ENCODE data around the gene FLT3LG. TPM values are rescaled to one million over a fixed set of nuclear protein-coding genes. Genes with fewer than 3 reads are reported as not detected.

The FLT3LG gene
- total RNA-seq, 1 experiment from 2014 or later = 1.5 TPM

- POLR2A ChIA-PET = interaction anchor here (1.0 kb wide), 1 partner anchor 13 kb away, joined by 3 read pairs; no protein-coding TSS in a partner anchor
- CTCF ChIA-PET = no interaction called here
- no peaks in the 10 kb centered on the region for H3K36me3 Mint-ChIP-seq (ENCODE audit: insufficient read depth, unreplicated experiment)
- H3K4me1 Mint-ChIP-seq (ENCODE audit: insufficient read depth, unreplicated experiment) = peaks cover 13% of the 10 kb centered on the region
- H3K9me3 Mint-ChIP-seq (ENCODE audit: unreplicated experiment) = no peaks in the 10 kb centered on the region
- no peak for DNase-seq (ENCODE audit: unreplicated experiment)
- intact Hi-C loops (cut with micrococcal nuclease) = no loop called here
- TF ChIP-seq, protein P1, sequence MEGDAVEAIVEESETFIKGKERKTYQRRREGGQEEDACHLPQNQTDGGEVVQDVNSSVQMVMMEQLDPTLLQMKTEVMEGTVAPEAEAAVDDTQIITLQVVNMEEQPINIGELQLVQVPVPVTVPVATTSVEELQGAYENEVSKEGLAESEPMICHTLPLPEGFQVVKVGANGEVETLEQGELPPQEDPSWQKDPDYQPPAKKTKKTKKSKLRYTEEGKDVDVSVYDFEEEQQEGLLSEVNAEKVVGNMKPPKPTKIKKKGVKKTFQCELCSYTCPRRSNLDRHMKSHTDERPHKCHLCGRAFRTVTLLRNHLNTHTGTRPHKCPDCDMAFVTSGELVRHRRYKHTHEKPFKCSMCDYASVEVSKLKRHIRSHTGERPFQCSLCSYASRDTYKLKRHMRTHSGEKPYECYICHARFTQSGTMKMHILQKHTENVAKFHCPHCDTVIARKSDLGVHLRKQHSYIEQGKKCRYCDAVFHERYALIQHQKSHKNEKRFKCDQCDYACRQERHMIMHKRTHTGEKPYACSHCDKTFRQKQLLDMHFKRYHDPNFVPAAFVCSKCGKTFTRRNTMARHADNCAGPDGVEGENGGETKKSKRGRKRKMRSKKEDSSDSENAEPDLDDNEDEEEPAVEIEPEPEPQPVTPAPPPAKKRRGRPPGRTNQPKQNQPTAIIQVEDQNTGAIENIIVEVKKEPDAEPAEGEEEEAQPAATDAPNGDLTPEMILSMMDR (IDR thresholded peaks at IDR 0.05; ENCODE audit: unreplicated experiment) = no peak
- no peak overlapping the region for H3K4me3 Mint-ChIP-seq (ENCODE audit: unreplicated experiment)
- no TSS peak for BruUV-seq (replicated peaks)
- H3K27ac Mint-ChIP-seq (ENCODE audit: low read depth, unreplicated experiment) = no peak overlapping the region
- H3K27me3 Mint-ChIP-seq (ENCODE audit: insufficient read depth, unreplicated experiment) = peaks cover 59% of the 10 kb centered on the region
Measured at GRCh38 chr19:49437231-49437630, 36.8 kb upstream of the FLT3LG start.

DNA sequence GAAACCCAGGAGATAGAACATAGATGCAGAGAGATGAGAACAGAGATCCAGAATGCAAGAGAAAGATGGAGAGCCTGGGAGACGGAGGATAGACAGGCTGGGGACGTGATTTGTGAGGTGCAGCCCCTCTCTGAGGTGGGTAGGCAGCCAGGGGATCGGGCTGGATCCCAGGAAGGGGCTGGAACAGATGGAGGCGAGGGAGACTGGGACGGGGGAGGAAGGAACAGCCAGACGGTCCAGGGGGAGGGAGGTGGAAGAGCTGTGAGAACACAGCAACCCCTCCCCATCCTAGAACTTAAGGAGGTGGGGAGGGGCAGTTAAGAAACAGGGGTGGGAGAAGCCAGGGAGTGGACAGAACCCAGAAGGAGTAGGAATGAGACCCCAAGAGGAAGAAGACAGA is 35.8 kb upstream of the FLT3LG start:
- H3K27me3 Mint-ChIP-seq (ENCODE audit: insufficient read depth, unreplicated experiment) = peaks cover 67% of the 10 kb centered on the region
- POLR2A ChIA-PET = no interaction called here

GRCh38 chr19:49439836-49440235 is 34.2 kb upstream of the FLT3LG start:
- BruUV-seq (replicated peaks) = no TSS peak
- H3K4me1 Mint-ChIP-seq (ENCODE audit: insufficient read depth, unreplicated experiment) = peaks cover 28% of the 10 kb centered on the region
- CTCF ChIA-PET = interaction anchor here (0.8 to 1.9 kb wide), 2 partner anchors 15 to 49 kb away, joined by 3 to 6 read pairs; partner anchors contain the start of gene GFY

More for the DNA sequence above, 35.8 kb upstream of the FLT3LG start:
- intact Hi-C loops (cut with micrococcal nuclease) = no loop called here
- no TSS peak for BruUV-seq (replicated peaks)
- Mint-ChIP-seq H3K9me3 (ENCODE audit: unreplicated experiment) (no peaks in the 10 kb centered on the region), H3K4me1 (ENCODE audit: insufficient read depth, unreplicated experiment) (peaks cover 19% of the 10 kb centered on the region), H3K27ac (ENCODE audit: low read depth, unreplicated experiment) (no peak overlapping the region), H3K36me3 (ENCODE audit: insufficient read depth, unreplicated experiment) (no peaks in the 10 kb centered on the region), H3K4me3 (ENCODE audit: unreplicated experiment) (no peak overlapping the region)
- CTCF ChIA-PET = no interaction called here
- TF ChIP-seq, protein P1 (IDR thresholded peaks at IDR 0.05; ENCODE audit: unreplicated experiment) = no peak
- no peak for DNase-seq (ENCODE audit: unreplicated experiment)

GRCh38 chr19:49440439-49441209 is 33.4 kb upstream of the FLT3LG start:
- no peaks in the 10 kb centered on the region for H3K9me3 Mint-ChIP-seq (ENCODE audit: unreplicated experiment)
- DNase-seq (ENCODE audit: unreplicated experiment) = no peak
- no peak overlapping the region for H3K27ac Mint-ChIP-seq (ENCODE audit: low read depth, unreplicated experiment)
- POLR2A ChIA-PET = interaction anchor here (0.5 to 0.7 kb wide), 2 partner anchors 429 to 776 kb away, joined by 3 to 4 read pairs; no protein-coding TSS in a partner anchor
- intact Hi-C loops (cut with micrococcal nuclease) = no loop called here
- CTCF ChIA-PET = interaction anchor here (0.8 to 1.9 kb wide), 2 partner anchors 16 to 49 kb away, joined by 3 to 6 read pairs; partner anchors contain the start of gene GFY
- TF ChIP-seq, protein P1 (IDR thresholded peaks at IDR 0.05; ENCODE audit: unreplicated experiment) = no peak
- peaks cover 28% of the 10 kb centered on the region for H3K4me1 Mint-ChIP-seq (ENCODE audit: insufficient read depth, unreplicated experiment)
- H3K36me3 Mint-ChIP-seq (ENCODE audit: insufficient read depth, unreplicated experiment) = no peaks in the 10 kb centered on the region
- H3K27me3 Mint-ChIP-seq (ENCODE audit: insufficient read depth, unreplicated experiment) = peaks cover 67% of the 10 kb centered on the region
- H3K4me3 Mint-ChIP-seq (ENCODE audit: unreplicated experiment) = peak overlapping the region; percentile 63
- no TSS peak for BruUV-seq (replicated peaks)

More at GRCh38 chr19:49439836-49440235, 34.2 kb upstream of the FLT3LG start:
- no peaks in the 10 kb centered on the region for H3K9me3 Mint-ChIP-seq (ENCODE audit: unreplicated experiment)
- H3K27ac Mint-ChIP-seq (ENCODE audit: low read depth, unreplicated experiment) = no peak overlapping the region
- no peaks in the 10 kb centered on the region for H3K36me3 Mint-ChIP-seq (ENCODE audit: insufficient read depth, unreplicated experiment)
- no peak for DNase-seq (ENCODE audit: unreplicated experiment)
- no peak overlapping the region for H3K4me3 Mint-ChIP-seq (ENCODE audit: unreplicated experiment)
- peaks cover 67% of the 10 kb centered on the region for H3K27me3 Mint-ChIP-seq (ENCODE audit: insufficient read depth, unreplicated experiment)
- TF ChIP-seq, protein P1 (IDR thresholded peaks at IDR 0.05; ENCODE audit: unreplicated experiment) = no peak
- POLR2A ChIA-PET = interaction anchor here (0.5 to 0.7 kb wide), 2 partner anchors 429 to 775 kb away, joined by 3 to 4 read pairs; no protein-coding TSS in a partner anchor
- intact Hi-C loops (cut with micrococcal nuclease) = no loop called here
